Measurements from ENCODE around the gene CMBL.

DNA sequence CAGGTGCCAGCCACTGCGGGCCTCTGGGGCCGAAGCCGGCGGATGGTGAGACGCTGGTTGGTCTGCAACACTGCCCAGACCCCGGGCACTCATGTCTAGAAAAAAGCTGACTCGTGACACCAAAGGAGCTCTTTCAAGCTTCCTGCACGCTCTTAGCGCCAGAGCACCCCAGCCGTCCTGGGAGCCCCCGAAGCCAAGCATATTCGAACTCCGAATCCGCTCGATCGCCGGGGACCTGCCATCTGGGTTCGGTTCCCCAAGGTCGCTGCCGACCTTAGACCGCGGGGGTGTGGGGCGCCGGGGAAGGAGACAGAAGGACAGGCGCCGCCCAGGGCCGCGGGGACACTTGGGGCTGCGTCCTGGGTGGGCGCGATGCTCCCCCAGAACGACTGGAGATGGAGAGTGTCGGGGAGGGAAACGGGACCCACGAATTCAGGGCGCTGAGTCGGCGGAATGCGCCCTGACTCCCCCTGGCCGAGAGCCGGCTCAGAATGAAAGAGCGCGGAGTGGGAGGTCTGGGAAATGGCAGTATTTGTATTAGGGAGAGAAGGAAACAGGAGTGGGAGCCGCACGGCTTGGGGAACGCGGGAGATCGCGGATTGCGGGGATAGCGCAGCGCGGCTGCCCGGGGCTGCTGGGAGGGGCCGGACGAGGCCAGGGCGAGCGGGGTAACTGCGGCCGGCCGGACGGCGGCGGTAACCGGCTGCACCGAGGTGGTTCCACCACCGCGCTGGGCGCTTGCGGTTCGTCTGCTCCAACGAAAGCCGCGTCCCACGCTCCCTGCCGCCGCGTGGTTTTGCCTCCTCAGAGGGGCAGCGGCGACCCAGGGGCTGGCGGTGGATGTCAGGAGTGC is 25.7 kb upstream of the CMBL start:
- TF ChIP-seq, protein P1, sequence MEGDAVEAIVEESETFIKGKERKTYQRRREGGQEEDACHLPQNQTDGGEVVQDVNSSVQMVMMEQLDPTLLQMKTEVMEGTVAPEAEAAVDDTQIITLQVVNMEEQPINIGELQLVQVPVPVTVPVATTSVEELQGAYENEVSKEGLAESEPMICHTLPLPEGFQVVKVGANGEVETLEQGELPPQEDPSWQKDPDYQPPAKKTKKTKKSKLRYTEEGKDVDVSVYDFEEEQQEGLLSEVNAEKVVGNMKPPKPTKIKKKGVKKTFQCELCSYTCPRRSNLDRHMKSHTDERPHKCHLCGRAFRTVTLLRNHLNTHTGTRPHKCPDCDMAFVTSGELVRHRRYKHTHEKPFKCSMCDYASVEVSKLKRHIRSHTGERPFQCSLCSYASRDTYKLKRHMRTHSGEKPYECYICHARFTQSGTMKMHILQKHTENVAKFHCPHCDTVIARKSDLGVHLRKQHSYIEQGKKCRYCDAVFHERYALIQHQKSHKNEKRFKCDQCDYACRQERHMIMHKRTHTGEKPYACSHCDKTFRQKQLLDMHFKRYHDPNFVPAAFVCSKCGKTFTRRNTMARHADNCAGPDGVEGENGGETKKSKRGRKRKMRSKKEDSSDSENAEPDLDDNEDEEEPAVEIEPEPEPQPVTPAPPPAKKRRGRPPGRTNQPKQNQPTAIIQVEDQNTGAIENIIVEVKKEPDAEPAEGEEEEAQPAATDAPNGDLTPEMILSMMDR (IDR thresholded peaks at IDR 0.05 in 8 of 11, conservative IDR thresholded peaks at IDR 0.05 in 3 of 11) = peak in 4 of 11 experiments; percentile 17 to 32 (median 22)
- TF ChIP-seq POLR2A (IDR thresholded peaks at IDR 0.05) (no peak), POLR2AphosphoS5 (IDR thresholded peaks at IDR 0.05) (peak in 2 of 3 donors; percentile 25 to 49)

All from spleen (tissue), 7 donors.